Left hindlimb (tissue), 1 donor: Measurements from ENCODE around the gene PBX1.

ENCODE experiments used
- DNase-seq: peaks from one replicate; pipeline ENCODE4 v3.0.0-alpha.2; 2018

The PBX1 gene

GRCh38 chr1:164841702-164842465 is 282.9 kb downstream of the PBX1 start:
- no peak for DNase-seq

- no peak for DNase-seq
Measured at GRCh38 chr1:164842870-164843269, 283.9 kb downstream of the PBX1 start.

GRCh38 chr1:164843743-164844500 is 284.9 kb downstream of the PBX1 start:
- DNase-seq = no peak

- DNase-seq = no peak
Measured at GRCh38 chr1:164846731-164847691, 288.0 kb downstream of the PBX1 start.

- no peak for DNase-seq
Measured at GRCh38 chr1:164853146-164853545, 294.2 kb downstream of the PBX1 start.

- no peak for DNase-seq
Measured at GRCh38 chr1:164855716-164856329, 296.8 kb downstream of the PBX1 start.

- no peak for DNase-seq
Measured at GRCh38 chr1:164856381-164856780, 297.4 kb downstream of the PBX1 start.

- no peak for DNase-seq
Measured at GRCh38 chr1:164857439-164857838, 298.5 kb downstream of the PBX1 start.

- DNase-seq = no peak
Measured at GRCh38 chr1:164858096-164858632, 299.2 kb downstream of the PBX1 start.

- no peak for DNase-seq
Measured at GRCh38 chr1:164861632-164862031, 302.6 kb downstream of the PBX1 start.

- no peak for DNase-seq
Measured at GRCh38 chr1:164863056-164863455, 304.1 kb downstream of the PBX1 start.

- no peak for DNase-seq
Measured at GRCh38 chr1:164864161-164864560, 305.2 kb downstream of the PBX1 start.

GRCh38 chr1:164865385-164865784 is 306.4 kb downstream of the PBX1 start:
- no peak for DNase-seq

GRCh38 chr1:164867590-164867989 is 308.6 kb downstream of the PBX1 start:
- no peak for DNase-seq

GRCh38 chr1:164868990-164869389 is 310.0 kb downstream of the PBX1 start:
- DNase-seq = no peak

- DNase-seq = no peak
Measured at GRCh38 chr1:164875518-164875917, 316.5 kb downstream of the PBX1 start.

- DNase-seq = no peak
Measured at GRCh38 chr1:164876398-164877116, 317.6 kb downstream of the PBX1 start.

- no peak for DNase-seq
Measured at GRCh38 chr1:164880199-164880598, 321.2 kb downstream of the PBX1 start.

- no peak for DNase-seq
Measured at GRCh38 chr1:164880644-164881043, 321.7 kb downstream of the PBX1 start.

GRCh38 chr1:164885311-164885710 is 326.3 kb downstream of the PBX1 start:
- no peak for DNase-seq

- no peak for DNase-seq
Measured at GRCh38 chr1:164886101-164886500, 327.1 kb downstream of the PBX1 start.

GRCh38 chr1:164891615-164892014 is 332.6 kb downstream of the PBX1 start:
- DNase-seq = no peak
